Hepatocyte (in vitro differentiated cells): ENCODE measurements around the gene DIP2C. TPM values are rescaled to one million over a fixed set of nuclear protein-coding genes. Genes with fewer than 3 reads are reported as not detected.
"Not testable (repeated sequence)": the region's sequence is repeated elsewhere in the genome, so short reads cannot be mapped to it uniquely, and the experiment has no call there.

Experiments
- DNase-seq: peaks from one replicate; pipeline ENCODE4 v3.0.0-alpha.2; 2016; ENCODE audit warnings: low spot score
- H2AFZ ChIP-seq: fragments of 200-600 bp; sonication (generic); 2 replicates; pipeline ENCODE4 v1.6.0; 2016; ENCODE audit warnings: antibody characterized with exemption, mild to moderate bottlenecking
- H3K27ac ChIP-seq: fragments of 200-600 bp; sonication (generic); 2 replicates; pipeline ENCODE4 v1.5.1; 2016; ENCODE audit warnings: mild to moderate bottlenecking
- H3K27me3 ChIP-seq: fragments of 200-600 bp; sonication (generic); 2 replicates; pipeline ENCODE4 v1.6.1; 2016
- H3K36me3 ChIP-seq: fragments of 200-600 bp; sonication (generic); replicated peaks from 2 replicates; pipeline ENCODE4 v1.5.1; 2016; ENCODE audit warnings: low read depth; ENCODE audit not compliant: insufficient read depth
- H3K4me1 ChIP-seq: fragments of 200-600 bp; sonication (generic); 2 replicates; pipeline ENCODE4 v1.5.1; 2016; ENCODE audit warnings: mild to moderate bottlenecking, moderate library complexity; ENCODE audit not compliant: insufficient read depth
- H3K4me2 ChIP-seq: fragments of 200-600 bp; sonication (generic); 2 replicates; pipeline ENCODE4 v1.6.0; 2016
- H3K4me3 ChIP-seq: fragments of 200-600 bp; sonication (generic); 2 replicates; pipeline ENCODE4 v1.5.1; 2016; ENCODE audit warnings: mild to moderate bottlenecking
- H3K79me2 ChIP-seq: fragments of 200-600 bp; sonication (generic); 2 replicates; pipeline ENCODE4 v1.6.0; 2017; ENCODE audit warnings: mild to moderate bottlenecking
- H3K9me2 ChIP-seq: fragments of 200-600 bp; sonication (generic); replicated peaks from 2 replicates; pipeline ENCODE4 v1.6.0; 2017; ENCODE audit warnings: mild to moderate bottlenecking; ENCODE audit not compliant: insufficient read depth
- H3K9me3 ChIP-seq: fragments of 200-600 bp; sonication (generic); 2 replicates; pipeline ENCODE4 v1.5.1; 2016; ENCODE audit warnings: low read depth, mild to moderate bottlenecking
- H4K20me1 ChIP-seq: fragments of 200-600 bp; sonication (generic); 2 replicates; pipeline ENCODE4 v1.6.0; 2016; ENCODE audit warnings: mild to moderate bottlenecking; ENCODE audit not compliant: insufficient read depth, poor library complexity, severe bottlenecking
- EZH2 ChIP-seq: fragments of 200-600 bp; sonication (generic); IDR thresholded peaks from 2 replicates; pipeline ENCODE4 v1.6.1; 2016; ENCODE audit warnings: antibody characterized with exemption, mild to moderate bottlenecking, borderline replicate concordance
- EZH2phosphoT487 ChIP-seq: fragments of 200-600 bp; sonication (generic); IDR thresholded peaks from one replicate; pipeline ENCODE4 v1.6.1; 2018; ENCODE audit warnings: antibody characterized with exemption, mild to moderate bottlenecking, low read depth, moderate library complexity; ENCODE audit not compliant: unreplicated experiment, severe bottlenecking
- WGBS: methylation state at CpG from one replicate; pipeline ENCODE4 v1.1.6; 2016; ENCODE audit warnings: low lambda C conversion rate; ENCODE audit errors: missing lambda C conversion rate; 5-methylcytosine and 5-hydroxymethylcytosine counted together
- polyA plus RNA-seq: library from polyadenylated mRNA; unstranded; fragments of >200 nt; fragmentation: Nextera tagmentation; extraction: Ambion mirVana; gene quantifications from 2 replicates; pipeline ENCODE4 v1.2.1, GENCODE V29; 2016
- total RNA-seq: library from RNA; depleted of rRNA; stranded (reverse); fragments of >200 nt; gene quantifications from 2 replicates; pipeline ENCODE4 v1.2.3, GENCODE V29; 2014
- TF ChIP-seq, protein P1 (sequence below): fragments of 200-600 bp; sonication (generic); IDR thresholded peaks from 2 replicates; pipeline ENCODE4 v1.5.1; 2016; ENCODE audit warnings: antibody characterized with exemption, mild to moderate bottlenecking; ENCODE audit not compliant: poor library complexity

DIP2C gene
- total and polyA plus RNA-seq, 2 experiments from 2014 or later, result 11.1 to 12.8 TPM

DNA sequence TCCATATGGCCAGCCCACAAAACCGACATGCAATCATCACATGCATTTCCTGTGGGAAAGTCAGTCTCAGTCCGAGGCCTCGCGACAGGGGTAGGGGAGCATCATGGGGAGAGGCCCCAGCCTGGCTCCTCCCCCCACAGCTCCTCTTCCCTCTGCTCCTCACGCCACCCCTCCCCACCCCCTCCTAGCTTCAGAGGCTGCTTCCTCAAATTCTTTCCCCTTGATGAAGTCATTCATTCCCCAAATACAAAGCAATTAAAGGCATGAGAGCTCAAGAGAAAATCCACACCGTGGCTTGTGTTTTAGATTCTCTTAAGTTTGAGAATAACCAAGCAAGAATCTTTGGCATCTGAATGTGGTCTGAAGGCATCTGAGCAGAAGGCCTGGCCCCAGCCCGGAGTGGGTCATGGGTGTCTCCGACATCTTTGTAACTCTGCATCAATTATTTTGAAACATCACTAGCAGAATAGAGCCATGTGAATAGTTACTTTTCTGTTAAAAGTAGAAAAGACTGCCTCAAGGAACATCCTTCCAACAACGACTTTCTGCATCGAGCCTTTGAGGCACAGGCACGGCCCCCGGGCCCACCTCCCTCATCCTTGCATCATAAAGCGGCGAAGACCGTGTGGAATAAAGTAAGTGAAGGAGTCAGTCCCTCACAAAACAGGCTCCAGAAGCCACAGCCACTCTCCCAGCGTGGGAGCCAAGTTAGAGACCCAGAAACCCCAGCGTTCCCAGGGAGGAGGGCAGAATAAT, 90.9 kb downstream of the DIP2C start:
- Histone ChIP-seq H3K4me2 (no peak overlapping the region), H2AFZ (no peak overlapping the region), H3K9me2 (no peaks in the 10 kb centered on the region), H3K4me3 (no peak overlapping the region), H3K27ac (no peak overlapping the region), H4K20me1 (peaks cover 30% of the 10 kb centered on the region), H3K27me3 (no peaks in the 10 kb centered on the region), H3K4me1 (no peaks in the 10 kb centered on the region), H3K79me2 (peaks cover 80% of the 10 kb centered on the region), H3K36me3 (no peaks in the 10 kb centered on the region), H3K9me3 (no peaks in the 10 kb centered on the region)
- TF ChIP-seq EZH2 (no peak), EZH2phosphoT487 (no peak)
- TF ChIP-seq, protein P1, sequence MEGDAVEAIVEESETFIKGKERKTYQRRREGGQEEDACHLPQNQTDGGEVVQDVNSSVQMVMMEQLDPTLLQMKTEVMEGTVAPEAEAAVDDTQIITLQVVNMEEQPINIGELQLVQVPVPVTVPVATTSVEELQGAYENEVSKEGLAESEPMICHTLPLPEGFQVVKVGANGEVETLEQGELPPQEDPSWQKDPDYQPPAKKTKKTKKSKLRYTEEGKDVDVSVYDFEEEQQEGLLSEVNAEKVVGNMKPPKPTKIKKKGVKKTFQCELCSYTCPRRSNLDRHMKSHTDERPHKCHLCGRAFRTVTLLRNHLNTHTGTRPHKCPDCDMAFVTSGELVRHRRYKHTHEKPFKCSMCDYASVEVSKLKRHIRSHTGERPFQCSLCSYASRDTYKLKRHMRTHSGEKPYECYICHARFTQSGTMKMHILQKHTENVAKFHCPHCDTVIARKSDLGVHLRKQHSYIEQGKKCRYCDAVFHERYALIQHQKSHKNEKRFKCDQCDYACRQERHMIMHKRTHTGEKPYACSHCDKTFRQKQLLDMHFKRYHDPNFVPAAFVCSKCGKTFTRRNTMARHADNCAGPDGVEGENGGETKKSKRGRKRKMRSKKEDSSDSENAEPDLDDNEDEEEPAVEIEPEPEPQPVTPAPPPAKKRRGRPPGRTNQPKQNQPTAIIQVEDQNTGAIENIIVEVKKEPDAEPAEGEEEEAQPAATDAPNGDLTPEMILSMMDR, result no peak
- peak; percentile 47 for DNase-seq
- WGBS, result 72% methylated on average over 16 of the region's 17 CpGs

DNA sequence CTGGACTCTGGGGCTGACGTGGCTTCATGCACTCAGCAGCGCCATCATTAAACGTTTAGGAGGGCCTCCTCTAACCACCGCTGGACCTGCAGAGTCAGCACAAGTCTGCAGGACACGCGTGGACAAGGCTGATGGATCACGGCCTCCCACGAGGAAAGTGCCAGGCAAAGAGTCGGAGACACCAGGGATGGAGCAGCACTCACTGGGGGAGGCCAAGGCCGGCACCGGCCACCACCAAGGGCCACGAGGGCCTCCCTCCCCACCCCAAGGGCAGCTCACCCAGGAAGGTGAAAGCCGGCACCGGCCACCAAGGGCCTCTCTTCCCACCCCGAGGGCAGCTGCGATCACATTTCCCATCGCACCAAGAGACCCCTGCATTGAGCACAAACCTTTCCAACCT, 91.5 kb downstream of the DIP2C start:
- Histone ChIP-seq H3K79me2 (peaks cover 78% of the 10 kb centered on the region), H3K9me2 (no peaks in the 10 kb centered on the region), H3K4me3 (no peak overlapping the region), H3K9me3 (no peaks in the 10 kb centered on the region), H3K27me3 (no peaks in the 10 kb centered on the region), H2AFZ (no peak overlapping the region), H3K4me1 (no peaks in the 10 kb centered on the region), H3K4me2 (no peak overlapping the region), H4K20me1 (peaks cover 26% of the 10 kb centered on the region), H3K27ac (no peak overlapping the region), H3K36me3 (no peaks in the 10 kb centered on the region)
- TF ChIP-seq EZH2phosphoT487 (no peak), EZH2 (no peak)
- TF ChIP-seq, protein P1, result no peak
- 97% methylated on average over 17 of the region's 17 CpGs for WGBS
- no peak for DNase-seq

DNA sequence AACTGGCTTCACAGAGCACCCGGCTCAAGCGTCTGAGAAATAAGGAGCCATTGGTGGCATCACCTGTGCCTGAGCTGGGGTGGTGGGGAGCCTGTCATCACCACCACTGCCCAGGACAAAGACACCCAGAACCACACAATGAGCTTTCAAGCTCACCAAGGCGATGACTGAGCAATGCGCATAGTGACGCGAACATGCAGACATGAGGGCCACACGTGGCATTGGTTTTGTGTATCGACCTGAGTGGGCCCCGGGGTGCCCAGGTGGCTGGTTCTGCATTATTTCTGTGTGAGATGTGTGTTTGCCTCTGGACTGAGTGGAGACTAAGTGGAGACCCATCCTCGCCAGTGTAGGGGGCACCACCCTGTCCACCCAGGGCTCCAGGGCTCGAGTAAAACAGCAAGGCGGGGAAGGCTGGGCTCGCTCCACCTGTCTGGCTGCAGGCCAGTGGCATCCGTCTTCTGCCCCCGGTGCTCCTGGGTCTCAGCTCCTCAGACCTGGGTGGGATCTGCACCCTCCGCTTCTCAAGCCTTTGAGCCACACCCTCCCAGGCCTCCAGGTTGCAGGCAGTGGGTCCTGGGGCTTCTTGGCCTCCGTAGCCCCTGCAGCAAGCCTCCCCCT, 92.6 kb downstream of the DIP2C start:
- no peak for TF ChIP-seq EZH2phosphoT487
- TF ChIP-seq, protein P1, result no peak
- TF ChIP-seq EZH2, result no peak
- no peaks in the 10 kb centered on the region for H3K9me2 ChIP-seq
- no peaks in the 10 kb centered on the region for H3K4me1 ChIP-seq
- no peak for DNase-seq
- H3K79me2 ChIP-seq, result peaks cover 78% of the 10 kb centered on the region
- no peak overlapping the region for H3K4me2 ChIP-seq
- no peaks in the 10 kb centered on the region for H3K27me3 ChIP-seq
- no peak overlapping the region for H3K27ac ChIP-seq
- over 99% methylated on average over 17 of the region's 17 CpGs for WGBS
- no peak overlapping the region for H2AFZ ChIP-seq
- peaks cover 24% of the 10 kb centered on the region for H4K20me1 ChIP-seq
- H3K4me3 ChIP-seq, result no peak overlapping the region
- no peaks in the 10 kb centered on the region for H3K9me3 ChIP-seq
- no peaks in the 10 kb centered on the region for H3K36me3 ChIP-seq

DNA sequence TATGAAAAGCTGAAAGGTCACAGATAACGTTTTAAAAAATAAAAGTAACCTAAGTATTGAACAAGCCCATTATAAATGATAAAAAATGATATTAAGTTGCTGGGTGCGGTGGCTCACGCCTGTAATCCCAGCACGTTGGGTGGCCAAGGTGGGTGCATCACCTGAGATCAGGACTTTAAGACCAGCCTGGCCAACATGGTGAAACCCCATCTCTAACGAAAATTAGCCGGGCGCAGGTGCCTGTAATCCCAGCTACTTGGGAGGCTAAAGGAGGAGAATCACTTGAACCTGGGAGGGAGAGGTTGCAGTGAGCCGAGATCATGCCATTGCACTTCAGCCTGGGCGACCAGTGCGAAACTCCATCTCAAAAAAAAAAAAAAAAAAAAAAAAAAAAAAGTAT, 93.3 kb downstream of the DIP2C start:
- not testable (repeated sequence) for H3K27ac ChIP-seq, H3K27me3 ChIP-seq, H3K4me1 ChIP-seq, H3K9me2 ChIP-seq, H3K36me3 ChIP-seq, H3K4me2 ChIP-seq, H3K4me3 ChIP-seq, H3K9me3 ChIP-seq, H2AFZ ChIP-seq, DNase-seq
- peaks cover 78% of the 10 kb centered on the region for H3K79me2 ChIP-seq
- H4K20me1 ChIP-seq, result peaks cover 20% of the 10 kb centered on the region
- WGBS, result 94% methylated on average over 7 of the region's 10 CpGs
